ENCODE results near the gene DYNLT2.

DYNLT2 gene

GRCh38 chr6:169795196-169795595 lies 43.8 kb upstream of the DYNLT2 start:
- no peak; the same call in 1 of the 2 replicates for TF ChIP-seq MYC (IDR thresholded peaks at IDR 0.05; ENCODE audit: low read depth, low read length)
- peak; percentile 9; the same call in 1 of the 2 replicates for TF ChIP-seq MAX (IDR thresholded peaks at IDR 0.05; ENCODE audit: low read depth, low read length)
- DNase-seq (ENCODE audit: low read depth), result peak; percentile 65

GRCh38 chr6:169794317-169795055 lies 43.1 kb upstream of the DYNLT2 start:
- no peak for DNase-seq (ENCODE audit: low read depth)
- TF ChIP-seq CTCF (IDR thresholded peaks at IDR 0.05; ENCODE audit: low read depth, low read length) (no peak), MAX (IDR thresholded peaks at IDR 0.05; ENCODE audit: low read depth, low read length) (no peak), POLR2A (IDR thresholded peaks at IDR 0.05; ENCODE audit: extremely low read depth, insufficient read length) (no peak), MYC (IDR thresholded peaks at IDR 0.05; ENCODE audit: low read depth, low read length) (no peak)
- no peak overlapping the region for H3K4me3 ChIP-seq (ENCODE audit: low read depth, low read length)

More at GRCh38 chr6:169795196-169795595, 43.8 kb upstream of the DYNLT2 start:
- H3K4me3 ChIP-seq (ENCODE audit: low read depth, low read length), result no peak overlapping the region

- H3K4me3 ChIP-seq (ENCODE audit: low read depth, low read length), result no peak overlapping the region
- no peak for TF ChIP-seq CTCF (IDR thresholded peaks at IDR 0.05; ENCODE audit: low read depth, low read length)
- TF ChIP-seq POLR2A (IDR thresholded peaks at IDR 0.05; ENCODE audit: extremely low read depth, insufficient read length), result no peak
- no peak for TF ChIP-seq MAX (IDR thresholded peaks at IDR 0.05; ENCODE audit: low read depth, low read length)
- no peak for TF ChIP-seq MYC (IDR thresholded peaks at IDR 0.05; ENCODE audit: low read depth, low read length)
- DNase-seq (ENCODE audit: low read depth), result no peak
These were observed 42.0 kb upstream of the DYNLT2 start for GRCh38 chr6:169793408-169793807.

- TF ChIP-seq MAX (IDR thresholded peaks at IDR 0.05; ENCODE audit: low read depth, low read length) (no peak), MYC (IDR thresholded peaks at IDR 0.05; ENCODE audit: low read depth, low read length) (no peak), CTCF (IDR thresholded peaks at IDR 0.05; ENCODE audit: low read depth, low read length) (no peak), POLR2A (IDR thresholded peaks at IDR 0.05; ENCODE audit: extremely low read depth, insufficient read length) (no peak)
- H3K4me3 ChIP-seq (ENCODE audit: low read depth, low read length), result no peak overlapping the region
- no peak for DNase-seq (ENCODE audit: low read depth)
These were observed 41.1 kb upstream of the DYNLT2 start for GRCh38 chr6:169792306-169793015.

- no peak for TF ChIP-seq MAX (IDR thresholded peaks at IDR 0.05; ENCODE audit: low read depth, low read length)
- TF ChIP-seq MYC (IDR thresholded peaks at IDR 0.05; ENCODE audit: low read depth, low read length), result no peak
- no peak for TF ChIP-seq CTCF (IDR thresholded peaks at IDR 0.05; ENCODE audit: low read depth, low read length)
- DNase-seq (ENCODE audit: low read depth), result no peak
- no peak overlapping the region for H3K4me3 ChIP-seq (ENCODE audit: low read depth, low read length)
These were observed 40.4 kb upstream of the DYNLT2 start for GRCh38 chr6:169791721-169792131.

Measured in NB4 (cell line).